SJSA1 (cell line): ENCODE data around the gene IDS. TPM values are rescaled to one million over a fixed set of nuclear protein-coding genes. Genes with fewer than 3 reads are reported as not detected.
"Not testable (repeated sequence)": the region's sequence is repeated elsewhere in the genome, so short reads cannot be mapped to it uniquely, and the experiment has no call there.

Experiments
- DNase-seq, 2 experiments: peaks; one replicate each; pipeline ENCODE4 v3.0.0-alpha.2; 2015 to 2020; ENCODE audit warnings: low spot score in 2 of 2, low read depth in 1 of 2
- H3K27ac ChIP-seq: fragments of 250-450 bp; sonication (Bioruptor Pico); 2 replicates; pipeline ENCODE4 v1.5.1; 2020; ENCODE audit warnings: mild to moderate bottlenecking, moderate library complexity
- H3K27me3 ChIP-seq: fragments of 250-450 bp; sonication (Bioruptor Pico); replicated peaks from 2 replicates; pipeline ENCODE4 v1.5.1; 2020; ENCODE audit warnings: mild to moderate bottlenecking, moderate library complexity
- H3K36me3 ChIP-seq: fragments of 250-450 bp; sonication (Bioruptor Pico); 2 replicates; pipeline ENCODE4 v1.5.1; 2020; ENCODE audit warnings: mild to moderate bottlenecking
- H3K4me1 ChIP-seq: fragments of 250-450 bp; sonication (Bioruptor Pico); replicated peaks from 2 replicates; pipeline ENCODE4 v1.6.1; 2021; ENCODE audit warnings: mild to moderate bottlenecking
- H3K4me3 ChIP-seq: fragments of 250-450 bp; sonication (Bioruptor Pico); 2 replicates; pipeline ENCODE4 v1.5.1; 2020; ENCODE audit warnings: mild to moderate bottlenecking
- H3K9me3 ChIP-seq: fragments of 250-450 bp; sonication (Bioruptor Pico); replicated peaks from 2 replicates; pipeline ENCODE4 v1.5.1; 2020; ENCODE audit warnings: mild to moderate bottlenecking
- total RNA-seq: library from RNA; depleted of rRNA; stranded (reverse); fragments of >200 nt; shearing (Covaris generic); gene quantifications from 2 replicates; pipeline ENCODE4 v1.2.3, GENCODE V29; 2014

Gene IDS
- total RNA-seq, 1 experiment from 2014 or later, result 18.9 TPM

DNA sequence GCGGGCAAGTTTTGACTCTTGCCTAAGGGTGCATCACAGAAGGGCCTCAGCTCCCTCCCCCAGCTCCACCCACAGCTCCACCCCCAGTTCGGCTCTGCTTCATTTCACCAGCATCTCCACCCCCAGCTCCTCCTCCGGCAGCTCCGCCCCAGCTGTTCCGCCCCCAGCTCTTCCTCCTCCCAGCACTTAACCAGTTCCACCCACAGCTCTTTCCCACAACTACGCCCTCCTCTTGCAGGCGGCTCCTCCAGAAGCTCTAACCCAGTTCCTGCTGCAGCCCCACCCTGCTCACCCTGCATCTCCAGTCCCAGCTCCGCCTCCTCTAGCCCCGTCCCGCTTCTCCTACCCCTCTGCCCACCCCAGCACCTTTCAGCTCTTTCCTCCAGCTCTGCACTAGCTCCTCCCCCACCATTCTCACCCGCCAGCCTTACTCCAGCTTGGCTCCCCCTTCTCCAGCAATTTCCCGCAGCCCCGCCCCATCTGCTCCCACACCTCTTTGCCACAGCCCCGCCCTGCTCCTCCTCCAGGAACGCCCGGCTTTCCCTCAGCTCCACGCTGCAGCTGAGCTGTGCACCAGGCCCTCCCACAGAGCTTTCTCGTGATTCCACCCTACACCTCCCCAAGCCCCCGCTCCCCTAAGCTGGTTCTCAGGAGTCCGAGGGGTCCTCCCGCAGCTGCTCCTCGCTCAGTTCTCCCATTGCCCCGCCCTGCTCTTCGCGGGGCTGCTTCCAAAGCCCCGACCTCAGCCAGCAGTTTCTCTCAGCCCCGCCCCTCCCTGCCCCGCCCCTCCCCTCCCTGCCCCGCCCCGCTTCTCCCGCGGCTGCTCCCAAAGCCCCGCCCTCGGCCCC is 34.4 kb upstream of the IDS start:
- peak; percentile 90 to 93 for DNase-seq
- Histone ChIP-seq H3K27ac (no peak overlapping the region; the same call in 1 of the 2 replicates), H3K36me3 (no peaks in the 10 kb centered on the region), H3K9me3 (no peaks in the 10 kb centered on the region), H3K4me3 (peak overlapping the region; percentile 42), H3K27me3 (no peaks in the 10 kb centered on the region), H3K4me1 (0 out of 2 replicates have a peak, but pooled peaks cover 2% of the 10 kb centered on the region)

DNA sequence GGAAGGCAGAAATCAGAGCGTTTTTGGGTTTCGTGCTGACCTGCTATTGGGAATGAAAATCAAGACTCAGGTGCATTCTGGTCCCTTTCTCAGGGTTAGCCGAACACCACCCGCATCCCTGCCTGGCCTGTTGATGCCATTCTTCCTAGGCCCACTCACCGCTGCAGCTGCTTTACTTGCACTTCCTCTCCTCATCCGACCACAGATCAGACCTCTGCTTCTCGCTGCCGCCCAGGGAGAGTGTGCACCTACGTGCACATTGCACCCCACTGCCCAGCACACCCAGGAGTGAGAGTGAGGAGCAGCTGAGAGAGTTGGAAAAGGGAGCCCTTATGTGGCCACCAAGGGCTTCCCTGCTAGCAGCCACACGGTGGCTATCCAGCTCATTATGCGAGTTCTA is 32.4 kb upstream of the IDS start:
- H3K9me3 ChIP-seq, H3K27me3 ChIP-seq, H3K4me1 ChIP-seq, H3K36me3 ChIP-seq, H3K4me3 ChIP-seq, DNase-seq, H3K27ac ChIP-seq: not testable (repeated sequence)

GRCh38 chrX:149534926-149535602 is 30.0 kb upstream of the IDS start:
- not testable (repeated sequence) for H3K27ac ChIP-seq, DNase-seq, H3K9me3 ChIP-seq, H3K27me3 ChIP-seq, H3K4me1 ChIP-seq, H3K4me3 ChIP-seq, H3K36me3 ChIP-seq

- not testable (repeated sequence) for DNase-seq, H3K4me1 ChIP-seq, H3K36me3 ChIP-seq, H3K27me3 ChIP-seq, H3K9me3 ChIP-seq, H3K27ac ChIP-seq, H3K4me3 ChIP-seq
Observed at GRCh38 chrX:149533999-149534398, 28.9 kb upstream of the IDS start.

DNA sequence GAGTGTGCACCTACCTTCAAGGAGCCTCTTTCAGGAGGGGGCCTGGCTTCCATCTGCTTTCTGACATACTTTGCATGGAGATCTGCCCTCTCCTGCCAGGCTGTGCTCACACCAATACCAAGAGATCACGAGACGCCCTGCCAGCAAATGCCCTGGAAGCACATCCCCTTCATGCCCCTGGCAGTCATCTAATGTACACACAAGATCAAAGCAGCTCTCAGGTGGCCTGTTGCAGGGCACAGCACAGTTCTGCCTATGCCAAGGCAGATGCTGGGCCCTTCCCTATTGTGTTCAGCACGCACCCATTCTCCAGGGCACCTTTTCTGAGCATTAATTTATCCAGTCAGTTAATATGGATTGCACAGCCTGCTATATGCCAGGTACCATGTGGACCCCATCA is 27.8 kb upstream of the IDS start:
- H3K36me3 ChIP-seq, H3K9me3 ChIP-seq, H3K4me3 ChIP-seq, H3K27ac ChIP-seq, DNase-seq, H3K27me3 ChIP-seq, H3K4me1 ChIP-seq: not testable (repeated sequence)

GRCh38 chrX:149531599-149531998 is 26.5 kb upstream of the IDS start:
- Histone ChIP-seq H3K27me3 (no peaks in the 10 kb centered on the region), H3K9me3 (no peaks in the 10 kb centered on the region), H3K4me3 (no peak overlapping the region), H3K4me1 (no peaks in the 10 kb centered on the region), H3K27ac (no peak overlapping the region), H3K36me3 (no peaks in the 10 kb centered on the region)
- DNase-seq, result no peak

DNA sequence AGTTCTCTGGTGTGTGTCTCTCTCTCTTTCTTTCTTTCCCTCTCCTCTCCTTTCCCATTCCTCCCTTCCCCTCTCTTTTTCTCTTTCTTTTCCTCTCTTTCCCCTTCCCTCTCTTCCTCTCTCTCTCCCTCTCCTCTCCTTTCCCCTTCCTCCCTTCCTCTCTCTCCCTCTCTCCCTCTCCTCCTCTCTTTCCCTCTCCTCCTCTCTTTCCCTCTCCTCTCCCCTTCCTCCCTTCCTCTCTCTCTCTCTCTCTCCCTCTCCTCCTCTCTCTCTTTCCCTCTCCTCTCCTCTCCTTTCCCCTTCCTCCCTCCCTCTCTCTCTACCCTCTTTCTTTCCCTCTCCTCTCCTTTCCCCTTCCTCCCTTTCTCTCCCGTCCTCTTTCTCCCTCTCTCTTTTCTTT is 23.3 kb upstream of the IDS start:
- no peak overlapping the region for H3K4me3 ChIP-seq
- no peaks in the 10 kb centered on the region for H3K36me3 ChIP-seq
- H3K27me3 ChIP-seq, result no peaks in the 10 kb centered on the region
- H3K9me3 ChIP-seq, result no peaks in the 10 kb centered on the region
- H3K27ac ChIP-seq, result no peak overlapping the region
- DNase-seq, result no peak
- no peaks in the 10 kb centered on the region for H3K4me1 ChIP-seq

- no peak for DNase-seq
- Histone ChIP-seq H3K27me3 (no peaks in the 10 kb centered on the region), H3K9me3 (no peaks in the 10 kb centered on the region), H3K4me1 (no peaks in the 10 kb centered on the region), H3K27ac (no peak overlapping the region), H3K4me3 (no peak overlapping the region), H3K36me3 (no peaks in the 10 kb centered on the region)
Observed at GRCh38 chrX:149527705-149528104, 22.6 kb upstream of the IDS start.

DNA sequence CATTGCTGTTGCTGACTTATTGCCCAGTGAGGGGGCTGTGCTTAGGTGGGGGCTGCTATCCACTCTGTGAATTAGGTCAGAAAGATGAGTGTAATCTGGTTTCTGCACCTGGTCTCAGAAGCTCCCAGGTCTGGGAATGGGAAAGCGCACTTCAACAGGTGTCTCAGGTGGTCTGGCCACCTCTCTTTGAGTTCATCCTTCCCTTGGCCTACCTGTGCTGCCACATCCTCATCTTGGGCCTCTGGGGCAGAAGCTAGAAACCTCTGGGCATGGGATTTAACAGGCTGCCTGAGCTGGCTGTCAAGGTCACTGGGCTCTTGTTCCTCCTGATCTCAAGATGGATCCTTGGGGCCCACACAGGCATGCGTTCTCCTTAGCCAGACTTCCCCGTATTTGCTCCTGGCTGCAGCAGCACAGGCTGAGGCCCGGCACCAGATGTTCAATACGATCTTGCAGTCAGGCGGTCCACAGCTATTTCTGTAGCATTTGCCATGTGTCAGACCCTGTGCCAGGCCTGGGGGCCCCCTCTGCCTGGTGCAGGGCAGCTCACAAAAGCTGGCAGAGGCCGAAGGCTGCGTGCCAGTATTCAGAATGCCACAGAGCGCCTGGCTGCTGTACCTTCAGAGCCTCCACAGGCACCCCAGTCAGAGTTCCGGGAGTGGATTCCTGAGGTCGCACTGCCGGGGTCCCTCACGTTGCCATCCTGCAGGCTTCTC is 21.4 kb upstream of the IDS start:
- not testable (repeated sequence) for H3K36me3 ChIP-seq

GRCh38 chrX:149525903-149526302 is 20.8 kb upstream of the IDS start:
- H3K27me3 ChIP-seq, H3K27ac ChIP-seq, DNase-seq, H3K4me3 ChIP-seq, H3K36me3 ChIP-seq, H3K4me1 ChIP-seq, H3K9me3 ChIP-seq: not testable (repeated sequence)

More for the DNA sequence above, 21.4 kb upstream of the IDS start:
- H3K27ac ChIP-seq, H3K9me3 ChIP-seq, H3K27me3 ChIP-seq, DNase-seq, H3K4me1 ChIP-seq, H3K4me3 ChIP-seq: not testable (repeated sequence)

GRCh38 chrX:149525389-149525788 is 20.3 kb upstream of the IDS start:
- H3K4me3 ChIP-seq, H3K27me3 ChIP-seq, H3K27ac ChIP-seq, H3K4me1 ChIP-seq, H3K36me3 ChIP-seq, H3K9me3 ChIP-seq: not testable (repeated sequence)
- DNase-seq, result peak; percentile 42 to 67

DNA sequence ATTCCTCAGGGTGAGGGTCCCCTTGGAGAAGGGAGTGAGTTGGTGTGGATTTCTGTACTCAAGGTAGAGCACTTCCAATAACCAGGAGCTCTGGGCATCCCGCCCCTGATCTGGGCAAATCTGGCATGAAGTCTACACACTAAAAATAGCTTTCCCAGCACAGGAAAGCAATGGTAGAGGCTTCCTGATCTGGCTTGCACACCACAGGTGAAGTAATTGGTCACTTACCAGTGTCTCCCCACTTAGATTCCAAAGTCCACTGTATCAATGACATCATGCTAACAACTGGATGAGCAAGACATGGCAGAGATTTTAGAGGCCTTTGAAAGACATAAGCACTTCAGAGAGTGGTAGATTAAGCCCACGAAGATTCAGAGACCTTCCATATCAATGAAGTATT is 17.8 kb upstream of the IDS start:
- no peaks in the 10 kb centered on the region for H3K36me3 ChIP-seq
- no peaks in the 10 kb centered on the region for H3K9me3 ChIP-seq
- no peak overlapping the region for H3K27ac ChIP-seq
- no peak overlapping the region for H3K4me3 ChIP-seq
- no peaks in the 10 kb centered on the region for H3K27me3 ChIP-seq
- no peaks in the 10 kb centered on the region for H3K4me1 ChIP-seq
- no peak for DNase-seq

- no peaks in the 10 kb centered on the region for H3K36me3 ChIP-seq
- no peaks in the 10 kb centered on the region; the same call in 1 of the 2 replicates for H3K27me3 ChIP-seq
- DNase-seq, result no peak
- H3K27ac ChIP-seq, result no peak overlapping the region
- no peaks in the 10 kb centered on the region for H3K4me1 ChIP-seq
- no peaks in the 10 kb centered on the region for H3K9me3 ChIP-seq
- no peak overlapping the region for H3K4me3 ChIP-seq
Observed at GRCh38 chrX:149521438-149521837, 16.3 kb upstream of the IDS start.

- not testable (repeated sequence) for H3K4me3 ChIP-seq, H3K27ac ChIP-seq, H3K9me3 ChIP-seq, H3K4me1 ChIP-seq, DNase-seq, H3K36me3 ChIP-seq, H3K27me3 ChIP-seq
Observed at GRCh38 chrX:149520636-149521277, 15.7 kb upstream of the IDS start.
